Skeletal muscle tissue (tissue), 4 donors: ENCODE data around the gene HSD17B3. TPM values are rescaled to one million over a fixed set of nuclear protein-coding genes. Genes with fewer than 3 reads are reported as not detected.

Source experiments
- H3K27ac ChIP-seq: one replicate; pipeline ENCODE4 v1.7.0; 2013; ENCODE audit warnings: mild to moderate bottlenecking, low read depth, low read length, inconsistent platforms
- H3K27me3 ChIP-seq, 3 donors: one replicate each; pipeline ENCODE4 v1.7.0; 2013; ENCODE audit warnings: low read length in 3 of 3; ENCODE audit not compliant: control insufficient read depth in 3 of 3, insufficient read depth in 3 of 3
- H3K36me3 ChIP-seq, 3 donors: one replicate each; pipeline ENCODE4 v1.7.0; 2013; ENCODE audit warnings: low read length in 3 of 3; ENCODE audit not compliant: control insufficient read depth in 3 of 3, insufficient read depth in 3 of 3
- H3K4me1 ChIP-seq, 3 donors: one replicate each; pipeline ENCODE4 v1.7.0; 2013; ENCODE audit warnings: low read length in 3 of 3, mild to moderate bottlenecking in 3 of 3; ENCODE audit not compliant: control insufficient read depth in 3 of 3, insufficient read depth in 3 of 3
- H3K4me3 ChIP-seq, 3 donors: one replicate each; pipeline ENCODE4 v1.7.0; 2013; ENCODE audit warnings: low read length in 3 of 3
- H3K9ac ChIP-seq, 3 donors: one replicate each; pipeline ENCODE4 v1.7.0; 2013; ENCODE audit warnings: low read length in 3 of 3, mild to moderate bottlenecking in 3 of 3, moderate library complexity in 2 of 3, low read depth in 1 of 3
- H3K9me3 ChIP-seq, 3 donors: one replicate each; pipeline ENCODE4 v1.7.0; 2013; ENCODE audit warnings: low read length in 3 of 3; ENCODE audit not compliant: control insufficient read depth in 3 of 3
- total RNA-seq: library from RNA; depleted of rRNA; stranded (reverse); fragments of >200 nt; gene quantifications from one replicate; pipeline ENCODE4 v1.2.3, GENCODE V29; 2014
- donor health status: Osteomylitis.

The HSD17B3 gene
- total RNA-seq, 1 donor from 2014 or later: 1.0 TPM

- Histone ChIP-seq H3K36me3 (no peaks in the 10 kb centered on the region), H3K27ac (no peak overlapping the region), H3K9me3 (peaks cover 0 to 2% (median 0%) of the 10 kb centered on the region in 3 donors), H3K9ac (no peak overlapping the region), H3K4me1 (peaks cover 3 to 11% (median 7%) of the 10 kb centered on the region in 3 donors), H3K4me3 (no peak overlapping the region), H3K27me3 (peaks cover 16 to 23% (median 20%) of the 10 kb centered on the region in 3 donors)
Observed at GRCh38 chr9:96219900-96220257, 82.1 kb downstream of the HSD17B3 start.

GRCh38 chr9:96219026-96219899 lies 82.7 kb downstream of the HSD17B3 start:
- Histone ChIP-seq H3K27me3 (peaks cover 16 to 23% (median 20%) of the 10 kb centered on the region in 3 donors), H3K36me3 (no peaks in the 10 kb centered on the region), H3K4me1 (peaks cover 3 to 11% (median 7%) of the 10 kb centered on the region in 3 donors), H3K9me3 (peaks cover 0 to 2% (median 0%) of the 10 kb centered on the region in 3 donors), H3K4me3 (peak overlapping the region in 2 of 3 donors; percentile 27 to 41), H3K27ac (no peak overlapping the region), H3K9ac (no peak overlapping the region)

GRCh38 chr9:96217754-96218693 lies 84.0 kb downstream of the HSD17B3 start:
- H3K4me3 ChIP-seq: peak overlapping the region; percentile 49 to 59 (median 51)
- H3K4me1 ChIP-seq: peaks cover 3 to 11% (median 7%) of the 10 kb centered on the region in 3 donors
- peaks cover 16 to 23% (median 20%) of the 10 kb centered on the region in 3 donors for H3K27me3 ChIP-seq
- no peaks in the 10 kb centered on the region for H3K36me3 ChIP-seq
- no peak overlapping the region for H3K27ac ChIP-seq
- H3K9me3 ChIP-seq: no peaks in the 10 kb centered on the region
- H3K9ac ChIP-seq: peak overlapping the region in 1 of 3 donors; percentile 54

- Histone ChIP-seq H3K9me3 (no peaks in the 10 kb centered on the region), H3K9ac (no peak overlapping the region), H3K4me1 (peaks cover 3 to 11% (median 7%) of the 10 kb centered on the region in 3 donors), H3K36me3 (no peaks in the 10 kb centered on the region), H3K27me3 (peaks cover 16 to 17% (median 16%) of the 10 kb centered on the region in 3 donors), H3K27ac (no peak overlapping the region), H3K4me3 (no peak overlapping the region)
Observed at GRCh38 chr9:96217294-96217707, 84.7 kb downstream of the HSD17B3 start.

GRCh38 chr9:96216583-96216982 lies 85.4 kb downstream of the HSD17B3 start:
- Histone ChIP-seq H3K9me3 (no peaks in the 10 kb centered on the region), H3K36me3 (no peaks in the 10 kb centered on the region), H3K4me1 (peaks cover 3 to 11% (median 7%) of the 10 kb centered on the region in 3 donors), H3K27me3 (peaks cover 10 to 14% (median 12%) of the 10 kb centered on the region in 3 donors), H3K9ac (no peak overlapping the region), H3K4me3 (no peak overlapping the region), H3K27ac (no peak overlapping the region)

- Histone ChIP-seq H3K9me3 (no peaks in the 10 kb centered on the region), H3K9ac (no peak overlapping the region), H3K4me1 (peaks cover 3 to 11% (median 7%) of the 10 kb centered on the region in 3 donors), H3K4me3 (no peak overlapping the region), H3K27me3 (peaks cover 6 to 12% (median 11%) of the 10 kb centered on the region in 3 donors), H3K27ac (no peak overlapping the region), H3K36me3 (no peaks in the 10 kb centered on the region)
Observed at GRCh38 chr9:96215841-96216240, 86.1 kb downstream of the HSD17B3 start.

GRCh38 chr9:96214635-96215034 lies 87.3 kb downstream of the HSD17B3 start:
- no peak overlapping the region for H3K27ac ChIP-seq
- H3K9me3 ChIP-seq: no peaks in the 10 kb centered on the region
- H3K27me3 ChIP-seq: peaks cover 3 to 12% (median 11%) of the 10 kb centered on the region in 3 donors
- H3K36me3 ChIP-seq: no peaks in the 10 kb centered on the region
- peaks cover 3 to 11% (median 7%) of the 10 kb centered on the region in 3 donors for H3K4me1 ChIP-seq
- no peak overlapping the region for H3K9ac ChIP-seq
- no peak overlapping the region for H3K4me3 ChIP-seq

- H3K27me3 ChIP-seq: no peaks in the 10 kb centered on the region
- H3K4me3 ChIP-seq: no peak overlapping the region
- H3K9me3 ChIP-seq: peaks cover 0 to 1% (median 0%) of the 10 kb centered on the region in 3 donors
- no peak overlapping the region for H3K9ac ChIP-seq
- H3K36me3 ChIP-seq: no peaks in the 10 kb centered on the region
- no peak overlapping the region for H3K27ac ChIP-seq
- H3K4me1 ChIP-seq: no peaks in the 10 kb centered on the region
Observed at GRCh38 chr9:96209407-96210271, 92.3 kb downstream of the HSD17B3 start.

- H3K4me1 ChIP-seq: no peaks in the 10 kb centered on the region
- H3K9me3 ChIP-seq: peaks cover 0 to 3% (median 0%) of the 10 kb centered on the region in 3 donors
- peaks cover 0 to 4% (median 0%) of the 10 kb centered on the region in 3 donors for H3K27me3 ChIP-seq
- no peak overlapping the region for H3K4me3 ChIP-seq
- no peak overlapping the region for H3K27ac ChIP-seq
- H3K36me3 ChIP-seq: no peaks in the 10 kb centered on the region
- no peak overlapping the region for H3K9ac ChIP-seq
Observed at GRCh38 chr9:96206156-96206751, 95.7 kb downstream of the HSD17B3 start.
